Glutamatergic neuron (in vitro differentiated cells): ENCODE results near the gene CDH23. TPM values are rescaled to one million over a fixed set of nuclear protein-coding genes. Genes with fewer than 3 reads are reported as not detected.

Experiments used
- DNase-seq: peaks from one replicate; pipeline ENCODE4 v3.0.0; 2022
- H3K27ac Mint-ChIP-seq: one replicate; pipeline ENCODE4 v1.8.0; 2020; ENCODE audit warnings: mild to moderate bottlenecking, mixed read lengths, inconsistent platforms; ENCODE audit not compliant: unreplicated experiment
- H3K27me3 Mint-ChIP-seq: one replicate; pipeline ENCODE4 v1.8.0; 2020; ENCODE audit warnings: mild to moderate bottlenecking, moderate library complexity, mixed read lengths, inconsistent platforms; ENCODE audit not compliant: unreplicated experiment
- H3K36me3 Mint-ChIP-seq: one replicate; pipeline ENCODE4 v1.8.0; 2020; ENCODE audit warnings: mild to moderate bottlenecking, mixed read lengths, inconsistent platforms; ENCODE audit not compliant: unreplicated experiment
- H3K4me1 Mint-ChIP-seq: one replicate; pipeline ENCODE4 v1.8.0; 2020; ENCODE audit warnings: mild to moderate bottlenecking, low read depth, mixed read lengths, inconsistent platforms; ENCODE audit not compliant: unreplicated experiment
- H3K4me3 Mint-ChIP-seq: one replicate; pipeline ENCODE4 v1.8.0; 2020; ENCODE audit warnings: mild to moderate bottlenecking, mixed read lengths, inconsistent platforms; ENCODE audit not compliant: unreplicated experiment
- H3K9me3 Mint-ChIP-seq: one replicate; pipeline ENCODE4 v1.8.0; 2020; ENCODE audit warnings: mild to moderate bottlenecking, moderate library complexity, mixed read lengths, inconsistent platforms; ENCODE audit not compliant: unreplicated experiment
- total RNA-seq: library from RNA; stranded (reverse); fragmentation: NEBNext Ultra II Directional; extraction: Animal tissue kit (Norgen Biotek cat#: 25700); gene quantifications from one replicate; pipeline ENCODE4 v1.2.1, GENCODE V29; 2021; ENCODE audit not compliant: unreplicated experiment
- TF ChIP-seq, protein P1 (sequence below): fragments of 200-600 bp; sonication (generic); IDR thresholded peaks from one replicate; pipeline ENCODE4 v1.5.0; 2021; ENCODE audit not compliant: partially characterized antibody, unreplicated experiment

CDH23 gene
- total RNA-seq, 1 donor from 2014 or later = 2.0 TPM

DNA sequence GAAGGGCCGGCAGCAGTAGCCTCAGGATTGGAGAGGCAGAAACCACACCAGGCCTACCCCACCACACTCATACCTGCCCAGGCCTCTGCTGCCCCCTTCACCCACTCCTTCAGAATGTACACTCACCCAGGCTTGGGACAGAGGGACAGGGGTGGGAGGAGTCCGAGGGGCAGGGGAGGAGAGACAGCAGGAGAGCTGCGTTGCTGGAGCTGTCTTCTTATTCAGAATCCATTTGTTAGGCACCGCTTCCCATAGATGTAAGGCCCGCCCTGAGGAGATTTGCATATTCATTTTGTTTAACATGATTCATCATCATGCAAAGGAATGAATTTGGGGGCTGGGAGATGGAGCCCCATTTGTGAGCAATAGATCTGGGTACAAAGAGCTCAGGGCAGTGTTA lies 156.7 kb downstream of the CDH23 start:
- Mint-ChIP-seq H3K27ac (no peak overlapping the region), H3K36me3 (no peaks in the 10 kb centered on the region), H3K27me3 (no peaks in the 10 kb centered on the region), H3K9me3 (peaks cover 4% of the 10 kb centered on the region), H3K4me3 (no peak overlapping the region), H3K4me1 (peaks cover 7% of the 10 kb centered on the region)
- no peak for DNase-seq
- TF ChIP-seq, protein P1, sequence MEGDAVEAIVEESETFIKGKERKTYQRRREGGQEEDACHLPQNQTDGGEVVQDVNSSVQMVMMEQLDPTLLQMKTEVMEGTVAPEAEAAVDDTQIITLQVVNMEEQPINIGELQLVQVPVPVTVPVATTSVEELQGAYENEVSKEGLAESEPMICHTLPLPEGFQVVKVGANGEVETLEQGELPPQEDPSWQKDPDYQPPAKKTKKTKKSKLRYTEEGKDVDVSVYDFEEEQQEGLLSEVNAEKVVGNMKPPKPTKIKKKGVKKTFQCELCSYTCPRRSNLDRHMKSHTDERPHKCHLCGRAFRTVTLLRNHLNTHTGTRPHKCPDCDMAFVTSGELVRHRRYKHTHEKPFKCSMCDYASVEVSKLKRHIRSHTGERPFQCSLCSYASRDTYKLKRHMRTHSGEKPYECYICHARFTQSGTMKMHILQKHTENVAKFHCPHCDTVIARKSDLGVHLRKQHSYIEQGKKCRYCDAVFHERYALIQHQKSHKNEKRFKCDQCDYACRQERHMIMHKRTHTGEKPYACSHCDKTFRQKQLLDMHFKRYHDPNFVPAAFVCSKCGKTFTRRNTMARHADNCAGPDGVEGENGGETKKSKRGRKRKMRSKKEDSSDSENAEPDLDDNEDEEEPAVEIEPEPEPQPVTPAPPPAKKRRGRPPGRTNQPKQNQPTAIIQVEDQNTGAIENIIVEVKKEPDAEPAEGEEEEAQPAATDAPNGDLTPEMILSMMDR = no peak

DNA sequence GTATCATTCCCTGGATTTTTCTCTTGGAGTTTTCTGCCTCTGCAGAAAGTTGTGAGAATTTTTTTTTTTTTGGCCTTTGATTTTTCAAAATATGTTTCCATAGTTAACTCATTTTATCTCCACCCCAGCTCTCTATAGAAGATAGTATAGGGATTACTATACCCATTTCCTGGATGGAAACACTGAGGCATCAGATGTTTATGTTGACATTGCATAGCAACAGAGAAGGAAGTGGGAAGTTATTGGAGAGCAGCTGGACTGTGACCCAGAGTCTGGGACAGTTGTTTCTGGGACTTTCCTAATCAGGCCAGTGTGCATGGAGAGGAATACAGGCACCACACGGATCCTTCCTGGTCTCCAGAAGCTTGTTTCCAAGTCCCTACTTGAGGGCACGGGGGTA lies 158.0 kb downstream of the CDH23 start:
- Mint-ChIP-seq H3K36me3 (no peaks in the 10 kb centered on the region), H3K27me3 (peaks cover 3% of the 10 kb centered on the region), H3K4me1 (peaks cover 9% of the 10 kb centered on the region), H3K9me3 (peaks cover 4% of the 10 kb centered on the region), H3K4me3 (no peak overlapping the region), H3K27ac (no peak overlapping the region)
- DNase-seq = no peak
- TF ChIP-seq, protein P1 = no peak

DNA sequence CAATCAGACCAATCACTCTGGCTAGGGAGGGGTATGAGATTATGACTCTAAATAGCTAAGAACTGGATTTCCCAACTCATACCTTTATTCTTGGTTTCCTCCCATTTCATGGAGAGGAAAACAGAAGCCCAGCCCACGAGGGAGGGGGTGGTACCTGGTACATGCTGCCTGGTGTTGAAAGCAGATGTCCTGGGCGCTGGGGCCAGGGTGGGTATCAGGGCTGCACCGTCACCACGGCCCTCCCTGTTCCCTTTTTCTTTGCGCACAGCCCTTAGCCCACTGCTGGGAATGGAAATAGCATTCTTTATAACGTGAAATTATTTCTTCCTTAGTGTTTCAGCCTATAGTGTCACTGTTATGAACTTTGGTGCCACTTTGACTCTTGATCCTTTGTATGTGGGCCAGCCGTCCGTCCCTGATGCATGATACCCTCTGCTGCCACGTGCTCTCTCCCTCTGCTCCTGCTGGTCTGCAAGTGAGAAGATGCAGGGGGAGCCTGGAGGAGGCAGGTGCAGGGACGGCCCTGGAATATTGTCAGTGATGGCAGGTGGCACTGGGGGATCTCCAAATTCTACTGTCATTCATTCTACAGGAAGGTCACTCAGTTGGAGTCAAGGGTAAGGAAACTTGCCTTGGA lies 158.5 kb downstream of the CDH23 start:
- Mint-ChIP-seq H3K36me3 (no peaks in the 10 kb centered on the region), H3K4me3 (no peak overlapping the region), H3K9me3 (peaks cover 7% of the 10 kb centered on the region), H3K27me3 (peaks cover 3% of the 10 kb centered on the region), H3K4me1 (peaks cover 13% of the 10 kb centered on the region), H3K27ac (no peak overlapping the region)
- no peak for DNase-seq
- TF ChIP-seq, protein P1 = no peak

DNA sequence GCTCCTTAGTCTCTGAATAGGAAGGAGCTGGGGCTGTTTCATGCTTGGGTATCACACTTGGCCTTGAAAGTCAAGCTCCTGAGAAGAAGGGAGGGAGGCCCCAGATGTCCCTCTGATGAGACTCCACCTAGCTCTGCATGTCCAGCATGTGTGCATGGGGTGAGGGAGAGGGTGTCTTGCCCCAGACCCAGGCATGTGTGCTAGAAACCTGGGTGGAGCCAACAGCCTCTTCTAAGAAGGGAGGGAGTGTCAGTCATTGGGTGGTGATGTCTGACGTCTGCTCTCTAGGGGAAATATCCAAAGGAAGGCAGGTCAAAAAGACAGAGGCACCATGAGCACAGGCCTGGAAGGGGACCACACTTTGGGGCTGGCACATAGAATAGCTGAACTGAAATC lies 159.0 kb downstream of the CDH23 start:
- DNase-seq = no peak
- TF ChIP-seq, protein P1 = no peak
- Mint-ChIP-seq H3K27me3 (peaks cover 3% of the 10 kb centered on the region), H3K4me1 (peaks cover 13% of the 10 kb centered on the region), H3K27ac (no peak overlapping the region), H3K4me3 (no peak overlapping the region), H3K9me3 (peaks cover 8% of the 10 kb centered on the region), H3K36me3 (no peaks in the 10 kb centered on the region)

DNA sequence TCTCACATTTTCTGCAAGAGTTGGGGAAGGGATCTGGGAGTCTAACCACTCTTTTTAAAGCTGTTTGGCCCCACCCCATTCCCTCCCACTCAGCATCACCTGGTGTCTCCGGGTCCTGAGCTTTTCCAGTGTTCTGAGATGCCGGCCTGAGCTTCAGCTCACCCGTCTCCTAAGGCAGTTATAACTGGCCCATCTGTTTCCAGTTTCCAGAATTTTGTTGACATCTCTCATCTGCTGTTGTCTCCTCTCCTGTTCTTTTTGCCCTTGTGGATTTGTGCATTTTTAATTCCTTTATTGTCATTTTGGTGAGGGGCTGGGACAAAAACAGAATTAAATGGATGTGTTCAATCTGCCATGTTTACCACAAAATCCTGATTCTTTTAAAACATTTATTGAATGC lies 162.3 kb downstream of the CDH23 start:
- Mint-ChIP-seq H3K4me3 (no peak overlapping the region), H3K36me3 (no peaks in the 10 kb centered on the region), H3K9me3 (peaks cover 9% of the 10 kb centered on the region), H3K27me3 (peaks cover 3% of the 10 kb centered on the region), H3K27ac (no peak overlapping the region), H3K4me1 (peaks cover 11% of the 10 kb centered on the region)
- DNase-seq = no peak
- TF ChIP-seq, protein P1 = no peak
